HG02970 (cell line): Measurements from ENCODE around the gene DLX1.
"Not testable (repeated sequence)": the region's sequence is repeated elsewhere in the genome, so short reads cannot be mapped to it uniquely, and the experiment has no call there.

Experiments used
- ATAC-seq: cut with Tn5 transposase; IDR thresholded peaks from one replicate; pipeline ENCODE4 v1.9.1; 2021; ENCODE audit warnings: mild to moderate bottlenecking, moderate library complexity, moderate number of reproducible peaks; ENCODE audit not compliant: unreplicated experiment, low FRiP score

Gene DLX1

DNA sequence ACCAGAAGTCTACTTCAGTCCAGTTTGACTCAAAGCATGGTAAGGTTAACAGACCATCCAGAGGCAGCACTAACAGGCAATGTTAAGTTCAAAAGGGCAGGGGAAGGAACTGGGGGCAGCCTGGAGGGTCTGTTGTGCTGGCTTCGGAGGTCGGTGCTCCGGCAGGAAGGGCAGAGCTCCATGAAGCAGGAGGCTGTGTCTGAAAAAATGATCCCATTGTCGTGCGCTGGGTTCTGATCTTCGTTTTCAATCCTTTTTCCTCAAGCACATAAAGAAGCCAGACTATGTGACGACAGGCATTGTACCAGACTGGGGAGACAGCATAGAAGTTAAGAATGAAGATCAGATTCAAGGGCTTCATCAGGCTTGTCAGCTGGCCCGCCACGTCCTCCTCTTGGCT lies 21.9 kb upstream of the DLX1 start:
- ATAC-seq, result no peak

DNA sequence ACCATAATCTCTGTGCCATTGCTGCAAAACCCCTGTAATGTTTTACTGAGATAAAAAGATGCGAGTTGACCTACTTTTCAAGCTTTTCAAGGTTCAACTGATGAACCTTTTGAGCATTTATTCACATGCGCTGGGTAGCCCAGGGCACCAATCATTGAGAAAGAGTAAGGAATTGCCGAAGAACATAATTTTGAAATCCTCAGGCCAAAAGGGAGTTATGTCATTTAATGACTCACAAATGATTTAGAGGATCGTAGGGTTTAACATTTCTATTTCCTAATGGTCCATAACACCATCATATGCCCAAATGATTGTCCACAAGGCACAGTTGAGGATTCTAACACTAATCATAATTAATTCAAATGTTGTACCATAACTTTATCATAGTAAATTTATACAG lies 20.2 kb upstream of the DLX1 start:
- ATAC-seq, result no peak

DNA sequence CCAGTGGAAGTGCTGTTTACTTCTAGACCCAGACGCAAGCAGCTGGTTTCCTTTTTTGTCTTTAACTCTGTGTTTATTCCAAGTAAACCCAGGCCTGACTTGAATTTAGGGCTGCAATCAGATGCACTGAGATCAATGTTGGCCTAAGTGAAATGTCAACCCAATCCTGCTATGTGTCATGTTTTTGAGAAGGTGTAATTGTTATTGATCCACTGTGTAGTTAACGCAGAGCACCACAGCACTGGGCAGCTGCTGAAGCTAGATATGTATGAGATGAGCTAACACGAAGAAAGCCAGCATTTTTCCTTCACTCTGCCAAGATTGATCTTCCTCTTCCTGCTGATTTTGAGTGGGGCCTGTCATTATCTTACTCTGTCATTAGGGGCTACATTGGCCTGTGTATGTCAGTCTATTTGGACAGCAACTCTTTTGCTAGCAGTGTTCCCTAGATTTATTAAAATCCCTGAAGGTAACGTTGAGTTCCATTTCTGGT lies 18.9 kb upstream of the DLX1 start:
- ATAC-seq, result no peak

DNA sequence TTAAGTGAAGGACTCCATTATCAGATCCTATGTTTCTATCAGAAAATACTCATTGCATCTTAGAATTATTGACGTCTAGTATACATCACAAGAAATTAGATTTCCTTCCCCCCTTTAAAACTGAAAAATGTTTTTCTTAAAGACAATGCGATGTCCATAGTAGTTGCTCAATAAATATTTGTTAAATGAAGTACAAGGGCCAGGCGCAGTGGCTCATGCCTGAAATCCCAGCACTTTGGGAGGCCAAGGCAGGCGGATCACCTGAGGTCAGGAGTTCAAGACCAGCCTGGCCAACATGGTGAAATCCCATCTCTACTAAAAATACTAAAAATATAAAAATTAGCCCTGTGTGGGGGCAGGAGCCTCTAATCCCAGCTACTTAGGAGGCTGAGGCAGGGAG lies 17.4 kb upstream of the DLX1 start:
- ATAC-seq, result not testable (repeated sequence)

DNA sequence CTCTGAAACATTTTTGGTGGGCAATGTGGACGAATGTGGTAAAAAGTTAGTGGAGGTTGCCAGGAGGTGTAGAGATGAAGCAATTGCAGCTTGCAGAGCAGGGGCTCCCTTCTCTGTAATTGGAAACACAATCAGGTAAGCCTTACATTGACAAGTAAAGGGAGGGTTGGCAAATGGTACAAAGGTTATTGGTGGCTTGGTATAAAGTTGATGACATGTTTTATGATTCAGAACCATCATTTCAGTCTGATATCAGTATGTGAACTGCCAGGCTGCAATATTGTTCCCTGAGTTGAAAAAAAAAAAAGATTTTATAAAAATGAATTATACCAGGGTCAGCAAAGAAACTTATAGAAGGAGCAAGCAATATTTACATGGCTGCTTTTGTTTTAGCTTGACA lies 14.4 kb upstream of the DLX1 start:
- ATAC-seq, result no peak

DNA sequence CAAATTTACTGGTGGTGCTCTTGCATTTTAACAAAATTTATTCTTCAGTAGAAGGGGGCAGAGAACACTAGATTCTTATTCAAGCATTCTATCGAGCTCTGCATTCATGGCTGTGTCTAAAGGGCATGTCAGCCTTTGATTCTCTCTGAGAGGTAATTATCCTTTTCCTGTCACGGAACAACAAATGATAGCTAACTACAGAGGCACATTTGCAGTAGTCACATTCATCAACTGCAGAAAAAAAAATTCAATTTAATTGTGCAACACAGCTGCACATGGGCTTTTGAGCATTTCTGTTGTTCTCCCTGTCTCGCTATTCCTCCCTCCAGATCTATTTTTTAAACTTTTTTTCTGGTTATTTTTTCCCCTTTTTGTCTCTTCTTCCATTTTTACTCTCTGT lies 13.0 kb upstream of the DLX1 start:
- ATAC-seq, result no peak

DNA sequence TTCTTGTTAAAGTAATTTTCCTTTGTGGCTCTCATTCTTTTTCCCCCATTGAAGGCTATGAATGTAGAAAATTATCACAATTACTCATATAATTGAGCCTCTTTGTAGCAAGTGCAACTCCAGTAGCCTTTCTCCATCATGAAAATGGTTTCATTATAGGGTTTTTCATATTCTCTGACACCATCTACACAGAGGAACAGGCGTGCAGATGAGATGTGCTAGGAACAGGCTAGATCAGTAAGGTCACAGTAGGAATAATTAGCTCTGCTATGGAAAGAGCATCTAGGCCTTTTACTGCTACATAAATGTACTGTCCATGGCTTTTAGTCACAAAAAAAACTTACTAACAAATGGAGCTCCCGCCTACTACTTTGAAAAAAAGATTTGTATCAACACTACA lies 12.6 kb upstream of the DLX1 start:
- no peak for ATAC-seq

DNA sequence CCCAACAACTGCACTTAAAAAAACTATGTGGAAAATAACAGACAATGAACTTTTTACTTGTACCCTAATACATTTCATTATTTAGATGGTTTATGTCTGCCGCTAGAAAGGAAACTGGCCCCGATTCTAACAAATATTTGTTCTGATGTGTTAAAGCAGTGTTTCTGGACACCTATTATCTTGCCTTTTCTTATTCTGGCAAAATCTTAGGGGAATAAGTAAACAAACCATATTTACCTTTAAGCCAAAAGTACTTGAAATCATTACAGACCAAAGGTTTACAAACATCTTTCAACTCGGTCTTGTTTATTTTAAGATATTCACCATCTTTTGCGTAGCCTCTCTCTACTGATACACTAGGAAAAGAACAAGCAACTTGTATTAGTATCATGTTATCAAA lies 11.8 kb upstream of the DLX1 start:
- no peak for ATAC-seq

DNA sequence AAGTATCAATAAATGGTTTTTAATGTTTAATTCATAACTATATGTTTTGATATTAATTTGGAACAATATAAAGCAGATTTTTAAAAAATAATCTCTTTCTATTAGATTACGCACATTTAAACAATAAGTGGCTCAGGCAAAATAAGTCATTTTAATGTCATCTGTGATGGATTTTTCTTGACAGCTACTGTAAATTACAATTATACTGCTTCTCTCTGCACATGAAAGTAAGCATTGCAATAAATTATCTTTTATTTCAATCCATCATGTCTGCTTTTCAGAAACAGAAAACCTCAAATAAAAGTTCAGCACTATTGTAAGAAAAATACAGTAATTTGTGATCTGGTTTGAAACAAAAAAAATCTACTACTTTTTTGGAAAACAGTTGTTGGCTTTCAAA lies 11.1 kb upstream of the DLX1 start:
- ATAC-seq, result no peak

DNA sequence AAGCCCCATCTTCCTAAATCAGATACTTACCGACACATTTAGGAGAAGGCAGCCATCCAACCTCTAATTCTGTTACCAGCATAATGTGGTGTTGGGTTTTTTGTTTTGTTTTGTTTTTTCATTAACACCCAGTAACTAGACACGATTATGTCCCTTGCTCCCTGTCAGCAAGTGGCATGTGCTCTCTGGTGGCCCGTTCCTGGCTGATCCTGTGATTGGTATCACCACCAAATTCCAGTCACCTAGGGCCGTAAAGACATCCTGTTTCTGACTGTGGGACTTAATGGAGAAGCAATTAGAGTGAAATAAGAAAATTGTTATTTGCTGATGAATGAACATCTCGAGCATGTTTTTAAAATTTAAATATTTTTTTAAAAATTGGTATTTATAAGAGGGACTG lies 5.9 kb upstream of the DLX1 start:
- ATAC-seq, result no peak

DNA sequence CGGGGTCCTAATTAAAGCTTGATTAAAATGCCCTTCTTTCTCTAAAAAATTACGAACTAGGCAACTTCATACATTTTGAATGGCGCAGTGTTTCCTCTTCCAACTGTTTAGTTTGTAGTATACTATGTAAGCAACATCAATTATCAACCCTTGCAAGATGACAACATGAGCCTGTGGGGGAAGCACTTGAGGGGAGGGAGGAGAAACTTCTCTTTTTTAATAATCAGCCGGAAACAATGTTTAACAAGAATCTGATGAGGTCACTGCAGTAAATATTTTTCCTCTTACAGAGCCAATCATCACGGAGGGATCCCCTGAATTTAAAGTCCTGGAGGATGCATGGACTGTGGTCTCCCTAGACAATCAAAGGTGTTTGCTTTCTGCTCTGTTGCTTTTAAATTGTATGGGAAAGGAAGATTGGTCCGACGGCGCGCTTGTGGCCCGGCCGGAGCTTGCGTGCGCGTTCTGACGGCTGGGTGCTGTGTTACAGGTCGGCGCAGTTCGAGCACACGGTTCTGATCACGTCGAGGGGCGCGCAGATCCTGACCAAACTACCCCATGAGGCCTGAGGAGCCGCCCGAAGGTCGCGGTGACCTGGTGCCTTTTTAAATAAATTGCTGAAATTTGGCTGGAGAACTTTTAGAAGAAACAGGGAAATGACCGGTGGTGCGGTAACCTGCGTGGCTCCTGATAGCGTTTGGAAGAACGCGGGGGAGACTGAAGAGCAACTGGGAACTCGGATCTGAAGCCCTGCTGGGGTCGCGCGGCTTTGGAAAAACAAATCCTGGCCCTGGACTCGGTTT lies 5.3 kb upstream of the DLX1 start:
- ATAC-seq, result no peak

DNA sequence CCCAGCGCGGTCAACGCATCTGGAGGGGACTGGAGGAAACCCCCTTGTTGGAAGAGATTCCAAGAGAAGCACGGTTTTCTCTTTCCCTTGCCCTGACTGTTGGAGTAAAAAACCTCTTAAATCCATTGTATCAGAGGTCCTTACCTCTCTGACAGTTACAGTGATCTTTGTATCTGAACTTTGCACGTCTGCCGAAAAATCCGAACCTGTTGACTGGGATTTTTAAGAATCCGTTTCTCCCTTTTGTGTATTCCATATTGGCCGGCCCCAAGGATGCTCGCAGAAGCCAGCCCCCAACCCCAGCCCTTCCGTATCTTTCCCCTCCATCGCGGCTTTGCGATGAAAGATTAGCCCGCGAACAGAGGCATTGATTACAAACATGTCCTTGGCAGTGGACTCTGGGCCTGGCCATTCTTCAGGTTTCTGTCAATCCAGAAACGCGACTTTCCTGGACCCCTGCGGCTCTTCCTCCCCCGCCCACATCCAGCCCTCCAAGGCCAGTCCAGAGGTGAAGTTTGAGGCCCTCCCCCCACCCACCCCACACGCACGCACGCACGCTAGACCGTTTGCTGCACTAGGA lies 4.6 kb upstream of the DLX1 start:
- ATAC-seq, result no peak

DNA sequence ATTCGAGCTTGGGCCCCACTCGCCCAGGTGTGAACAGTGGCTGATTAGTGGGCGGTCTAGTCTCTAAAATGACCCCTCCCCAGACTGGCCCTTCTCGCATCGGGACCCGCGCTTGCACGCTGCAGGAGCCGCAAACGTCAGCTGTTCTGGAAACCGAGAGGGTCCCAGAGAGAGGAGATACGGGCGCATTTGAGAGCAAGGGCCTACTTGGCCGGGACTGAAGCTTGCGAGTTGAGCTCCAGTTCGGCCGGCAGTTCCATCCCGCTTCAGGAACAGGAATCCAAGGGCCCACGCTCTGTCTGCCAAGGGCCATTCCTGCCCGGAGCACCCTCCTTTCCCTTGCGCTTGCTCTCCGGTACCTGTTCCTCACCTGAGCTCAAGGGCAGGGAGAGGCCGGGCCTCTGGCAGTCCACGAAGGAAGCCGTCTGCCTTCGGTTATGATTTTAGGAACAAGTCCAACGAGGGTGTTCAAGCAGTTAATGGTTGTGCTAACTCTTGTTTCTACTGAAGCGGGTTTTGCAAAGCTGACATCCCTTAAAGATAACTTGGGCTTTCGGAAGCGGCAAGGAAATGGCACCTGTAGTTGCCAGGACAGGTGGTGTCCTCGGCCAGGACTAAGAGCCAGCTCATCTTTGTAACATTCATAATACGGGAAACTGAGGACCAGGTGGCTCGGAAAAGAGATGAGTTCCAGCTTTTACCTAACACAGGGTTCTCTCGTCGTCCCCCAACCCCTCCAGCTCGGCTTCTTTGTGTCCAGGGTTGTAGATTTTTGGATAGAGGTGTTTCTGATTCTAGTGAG lies 3.9 kb upstream of the DLX1 start:
- ATAC-seq, result no peak

DNA sequence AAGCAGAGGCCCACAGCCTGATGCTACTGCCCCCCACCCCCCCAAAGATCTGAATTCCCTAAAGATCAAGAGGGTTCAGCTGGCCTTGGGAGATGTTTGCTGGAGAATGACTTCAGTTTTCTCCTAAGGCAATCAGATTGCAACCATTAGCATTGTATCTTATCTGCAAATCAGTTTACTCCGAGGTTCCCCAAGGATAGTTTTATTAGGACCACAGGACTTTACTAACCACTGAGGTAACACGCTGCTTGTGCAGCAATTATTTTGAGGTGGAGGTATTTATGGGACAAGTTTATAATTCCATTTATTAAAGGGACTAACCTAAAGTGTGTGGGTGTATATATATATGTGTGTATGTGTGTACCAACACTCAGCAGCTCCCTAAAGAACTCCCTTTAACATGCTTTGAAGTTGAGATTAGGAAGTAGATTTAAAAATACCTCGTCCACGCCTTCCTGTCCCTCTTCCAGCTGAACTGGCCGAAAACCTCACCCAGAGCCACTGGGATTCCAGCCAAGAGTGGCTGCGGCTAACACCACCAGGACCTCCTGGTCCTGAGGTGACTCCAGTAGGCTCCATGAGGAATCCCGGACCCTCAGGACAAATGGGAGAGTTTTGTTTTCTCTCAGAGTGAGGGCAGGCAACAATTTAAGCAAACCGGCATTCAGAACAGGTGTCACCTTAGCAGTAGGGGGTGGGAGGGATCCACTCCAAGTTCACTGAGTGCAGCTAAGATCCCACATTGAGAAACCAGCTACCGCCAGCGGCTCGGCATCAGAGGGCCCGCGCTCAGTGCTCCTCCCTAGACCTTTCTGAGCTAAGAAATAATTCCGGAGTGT lies 3.0 kb upstream of the DLX1 start:
- no peak for ATAC-seq

DNA sequence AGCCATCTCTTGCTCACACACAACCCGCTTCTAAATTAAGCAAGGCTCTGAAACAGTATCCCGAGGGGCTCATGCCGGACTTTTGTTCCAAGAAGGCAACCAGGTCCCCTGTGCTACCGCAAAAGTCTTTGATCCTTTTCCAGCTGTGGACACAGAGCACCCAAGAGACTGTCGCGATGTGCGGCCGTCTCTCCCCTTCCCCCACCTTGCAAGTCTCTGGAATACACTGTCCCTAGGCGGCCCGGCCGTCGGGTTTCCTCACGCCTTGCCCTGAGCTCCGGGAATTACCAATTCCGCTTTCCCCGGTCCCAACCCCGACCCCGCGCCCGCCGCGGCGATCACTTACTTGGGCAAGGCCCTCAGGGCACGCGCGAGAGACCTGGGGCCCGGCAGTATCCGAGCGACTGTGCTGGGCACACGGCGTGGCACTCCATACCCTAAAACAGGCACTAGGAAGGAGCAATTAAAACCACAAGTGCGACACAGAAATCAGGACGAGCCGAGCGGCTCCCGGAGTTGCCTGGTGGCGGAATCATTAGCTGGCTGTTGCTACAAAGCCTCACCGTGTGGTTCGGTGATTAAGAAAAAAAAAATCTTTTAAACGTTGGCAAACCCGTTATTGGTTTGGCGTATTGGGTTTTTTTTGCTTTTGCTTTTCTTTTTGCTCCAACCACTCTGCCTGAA lies 2.2 kb upstream of the DLX1 start:
- no peak for ATAC-seq

DNA sequence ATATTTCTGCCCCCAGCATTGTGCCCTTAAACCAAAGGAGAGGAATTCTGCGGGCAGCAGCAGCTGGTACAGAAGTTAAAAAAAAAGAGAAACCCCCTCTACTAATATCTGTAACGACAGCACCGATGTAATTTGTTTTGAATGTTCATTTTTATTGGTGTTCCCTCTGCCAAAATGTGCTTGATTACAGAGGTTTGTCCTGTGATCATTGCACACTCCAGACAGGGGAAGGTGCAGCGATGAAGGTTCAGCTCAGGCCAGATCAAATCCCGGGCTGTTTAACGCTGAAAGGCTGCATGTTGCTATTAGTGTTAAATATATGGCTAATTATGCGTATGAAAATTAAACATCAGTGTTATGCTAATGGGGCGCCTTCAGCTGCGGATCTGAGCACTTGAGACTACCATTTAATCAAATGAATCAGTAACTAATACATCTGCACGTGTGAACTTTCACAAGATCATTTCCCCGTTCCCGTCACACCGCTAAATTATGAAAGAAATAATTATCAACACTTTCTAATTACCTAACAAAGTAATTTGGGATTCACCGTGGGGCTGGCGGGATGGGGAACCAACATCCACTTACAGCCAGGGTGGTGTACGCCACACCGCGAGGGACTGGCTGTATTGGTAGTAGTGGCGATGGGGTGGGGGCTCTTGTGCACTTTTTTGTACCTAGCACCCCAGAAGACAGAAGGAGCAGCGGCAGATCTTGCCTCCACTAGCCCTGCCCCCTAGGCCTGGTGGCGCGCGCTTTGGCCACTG lies 1.5 kb upstream of the DLX1 start:
- no peak for ATAC-seq

DNA sequence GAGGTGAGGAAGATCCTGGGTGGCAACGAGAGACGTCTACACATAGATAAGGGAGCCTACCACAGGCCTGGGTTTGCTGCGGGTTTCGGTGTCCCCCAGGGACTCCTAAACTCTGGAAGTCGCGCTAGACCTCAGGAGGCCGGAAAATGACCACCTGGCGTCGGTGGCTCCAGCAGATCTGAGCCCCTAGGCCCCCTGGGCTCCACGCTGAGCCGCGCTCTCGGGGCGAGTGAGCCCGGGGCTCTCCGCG lies 987 bp upstream of the DLX1 start:
- no peak for ATAC-seq

DNA sequence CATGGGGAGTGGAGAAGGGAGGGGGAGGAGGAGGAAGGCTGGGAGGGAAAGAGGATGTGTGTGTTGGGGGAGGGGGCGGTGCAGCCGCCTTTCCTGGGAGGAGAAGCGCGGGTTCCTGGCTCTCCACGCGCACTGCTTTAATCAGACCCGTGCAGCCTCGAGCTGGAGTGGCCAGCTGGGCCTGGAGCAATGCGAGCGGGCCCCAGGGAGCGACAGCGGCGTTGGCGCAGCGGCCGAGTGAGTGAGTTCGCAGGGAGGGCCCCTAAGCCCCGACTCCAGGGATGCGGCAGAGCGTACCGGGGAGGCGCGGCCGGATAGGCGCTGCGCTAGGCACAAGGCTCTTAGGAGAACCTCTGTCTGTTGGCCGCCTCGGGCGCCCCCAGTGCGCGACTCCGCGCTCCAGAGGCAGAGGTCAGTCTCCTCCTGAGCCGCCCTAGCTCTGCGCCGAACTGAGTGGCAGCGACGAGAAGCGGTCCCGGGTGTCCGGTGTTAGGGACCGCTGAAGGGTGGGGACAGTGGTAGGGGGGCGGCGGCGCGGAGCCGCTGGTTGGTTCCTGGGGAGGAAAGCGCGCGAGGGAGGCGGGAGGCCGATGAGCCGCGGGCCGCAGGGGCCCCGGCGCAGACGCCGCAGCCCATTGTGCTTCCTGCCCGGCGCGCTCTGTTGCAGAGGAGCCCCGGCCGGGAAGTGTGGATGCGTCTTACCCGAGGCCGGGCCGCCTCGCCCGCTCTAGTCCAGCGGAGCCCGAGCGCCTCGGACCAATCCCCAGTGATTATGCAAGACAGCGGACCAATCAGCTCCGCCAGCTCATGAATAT lies 455 bp upstream of the DLX1 start:
- no peak for ATAC-seq
